Measurements from ENCODE around the gene CDKAL1. TPM values are rescaled to one million over a fixed set of nuclear protein-coding genes. Genes with fewer than 3 reads are reported as not detected.
"Not testable (repeated sequence)": the region's sequence is repeated elsewhere in the genome, so short reads cannot be mapped to it uniquely, and the experiment has no call there.

The CDKAL1 gene
- total RNA-seq, 1 experiment from 2014 or later: 6.5 TPM

GRCh38 chr6:21219856-21220255 lies 685.6 kb downstream of the CDKAL1 start:
- no peak for DNase-seq
- Histone ChIP-seq H3K36me3 (no peaks in the 10 kb centered on the region), H3K9me3 (no peaks in the 10 kb centered on the region), H3K4me3 (no peak overlapping the region), H3K27me3 (no peaks in the 10 kb centered on the region)

- Histone ChIP-seq H3K27me3 (no peaks in the 10 kb centered on the region), H3K9me3 (no peaks in the 10 kb centered on the region), H3K36me3 (no peaks in the 10 kb centered on the region), H3K4me3 (no peak overlapping the region)
- DNase-seq: no peak
Observed at GRCh38 chr6:21220271-21220987, 686.2 kb downstream of the CDKAL1 start.

- no peak overlapping the region for H3K4me3 ChIP-seq
- no peak for DNase-seq
- no peaks in the 10 kb centered on the region for H3K9me3 ChIP-seq
- no peaks in the 10 kb centered on the region for H3K27me3 ChIP-seq
- H3K36me3 ChIP-seq: no peaks in the 10 kb centered on the region
Observed at GRCh38 chr6:21222656-21223055, 688.4 kb downstream of the CDKAL1 start.

- H3K4me3 ChIP-seq: no peak overlapping the region
Observed at GRCh38 chr6:21225912-21226311, 691.7 kb downstream of the CDKAL1 start.

GRCh38 chr6:21227486-21227885 lies 693.2 kb downstream of the CDKAL1 start:
- H3K4me3 ChIP-seq: no peak overlapping the region
- H3K27me3 ChIP-seq: no peaks in the 10 kb centered on the region
- no peak for DNase-seq
- no peaks in the 10 kb centered on the region for H3K36me3 ChIP-seq
- H3K9me3 ChIP-seq: no peaks in the 10 kb centered on the region

More at GRCh38 chr6:21225912-21226311, 691.7 kb downstream of the CDKAL1 start:
- Histone ChIP-seq H3K36me3 (no peaks in the 10 kb centered on the region), H3K27me3 (no peaks in the 10 kb centered on the region), H3K9me3 (no peaks in the 10 kb centered on the region)
- DNase-seq: no peak

GRCh38 chr6:21228411-21228810 lies 694.2 kb downstream of the CDKAL1 start:
- Histone ChIP-seq H3K36me3 (no peaks in the 10 kb centered on the region), H3K4me3 (no peak overlapping the region), H3K27me3 (no peaks in the 10 kb centered on the region), H3K9me3 (no peaks in the 10 kb centered on the region)
- DNase-seq: no peak

GRCh38 chr6:21228876-21229460 lies 694.7 kb downstream of the CDKAL1 start:
- Histone ChIP-seq H3K9me3 (no peaks in the 10 kb centered on the region), H3K4me3 (no peak overlapping the region), H3K27me3 (no peaks in the 10 kb centered on the region), H3K36me3 (no peaks in the 10 kb centered on the region)
- DNase-seq: no peak

- H3K27me3 ChIP-seq: no peaks in the 10 kb centered on the region
- H3K36me3 ChIP-seq: no peaks in the 10 kb centered on the region
- no peak overlapping the region for H3K4me3 ChIP-seq
- no peaks in the 10 kb centered on the region for H3K9me3 ChIP-seq
- no peak for DNase-seq
Observed at GRCh38 chr6:21230536-21230935, 696.3 kb downstream of the CDKAL1 start.

GRCh38 chr6:21235162-21235561 lies 700.9 kb downstream of the CDKAL1 start:
- no peak for DNase-seq

GRCh38 chr6:21238208-21238607 lies 704.0 kb downstream of the CDKAL1 start:
- Histone ChIP-seq H3K4me3 (no peak overlapping the region), H3K27me3 (no peaks in the 10 kb centered on the region), H3K36me3 (no peaks in the 10 kb centered on the region), H3K9me3 (no peaks in the 10 kb centered on the region; the same call in 1 of the 2 replicates)
- DNase-seq: no peak

More at GRCh38 chr6:21235162-21235561, 700.9 kb downstream of the CDKAL1 start:
- Histone ChIP-seq H3K9me3 (no peaks in the 10 kb centered on the region; the same call in 1 of the 2 replicates), H3K36me3 (no peaks in the 10 kb centered on the region), H3K4me3 (no peak overlapping the region), H3K27me3 (no peaks in the 10 kb centered on the region)

- Histone ChIP-seq H3K27me3 (no peaks in the 10 kb centered on the region), H3K9me3 (no peaks in the 10 kb centered on the region; the same call in 1 of the 2 replicates), H3K4me3 (no peak overlapping the region), H3K36me3 (no peaks in the 10 kb centered on the region)
- DNase-seq: no peak
Observed at GRCh38 chr6:21240709-21241108, 706.5 kb downstream of the CDKAL1 start.

GRCh38 chr6:21241231-21242130 lies 707.2 kb downstream of the CDKAL1 start:
- H3K36me3 ChIP-seq: no peaks in the 10 kb centered on the region
- H3K27me3 ChIP-seq: no peaks in the 10 kb centered on the region
- no peak for DNase-seq
- no peaks in the 10 kb centered on the region; the same call in 1 of the 2 replicates for H3K9me3 ChIP-seq
- no peak overlapping the region for H3K4me3 ChIP-seq

GRCh38 chr6:21244897-21245470 lies 710.7 kb downstream of the CDKAL1 start:
- Histone ChIP-seq H3K9me3 (no peaks in the 10 kb centered on the region), H3K4me3 (no peak overlapping the region), H3K36me3 (no peaks in the 10 kb centered on the region), H3K27me3 (no peaks in the 10 kb centered on the region)
- DNase-seq: no peak

- Histone ChIP-seq H3K36me3 (no peaks in the 10 kb centered on the region), H3K4me3 (no peak overlapping the region), H3K9me3 (no peaks in the 10 kb centered on the region), H3K27me3 (no peaks in the 10 kb centered on the region)
- DNase-seq: no peak
Observed at GRCh38 chr6:21245488-21245887, 711.2 kb downstream of the CDKAL1 start.

- no peaks in the 10 kb centered on the region for H3K27me3 ChIP-seq
- no peaks in the 10 kb centered on the region for H3K9me3 ChIP-seq
- H3K4me3 ChIP-seq: no peak overlapping the region
- no peaks in the 10 kb centered on the region for H3K36me3 ChIP-seq
- no peak for DNase-seq
Observed at GRCh38 chr6:21246075-21246474, 711.8 kb downstream of the CDKAL1 start.

- not testable (repeated sequence) for H3K4me3 ChIP-seq, H3K27me3 ChIP-seq, DNase-seq, H3K36me3 ChIP-seq, H3K9me3 ChIP-seq
Observed at GRCh38 chr6:21254460-21254859, 720.2 kb downstream of the CDKAL1 start.

- Histone ChIP-seq H3K36me3 (no peaks in the 10 kb centered on the region), H3K9me3 (no peaks in the 10 kb centered on the region), H3K4me3 (no peak overlapping the region), H3K27me3 (no peaks in the 10 kb centered on the region)
- DNase-seq: no peak
Observed at GRCh38 chr6:21256197-21256596, 721.9 kb downstream of the CDKAL1 start.
